RWPE1 (cell line): ENCODE measurements around the gene LRTM2.

Source experiments
- CTCF ChIA-PET: fragments of 350-600 bp; sonication (Branson Sonifier 250); formaldehyde crosslinking; extraction: SDS; loops from one replicate; lab custom pipeline; 2021; lab: Yijun Ruan, JAX
- POLR2A ChIA-PET: fragments of 400-600 bp; formaldehyde crosslinking; extraction: SDS; loops from one replicate; lab custom pipeline; 2020; ENCODE audit warnings: antibody characterized with exemption; ENCODE audit not compliant: low non-redundant PET; lab: Yijun Ruan, JAX
- DNase-seq: peaks from one replicate; pipeline ENCODE4 v3.0.0; 2012; ENCODE audit warnings: low spot score
- H3K27ac ChIP-seq: fragments of 450-650 bp; 2 replicates; pipeline ENCODE4 v1.5.1; 2017
- TF ChIP-seq, protein P1 (sequence below): fragments of 450-650 bp; conservative IDR thresholded peaks from 2 replicates; pipeline ENCODE4 v1.5.1; 2017; ENCODE audit warnings: low read depth, mild to moderate bottlenecking

The LRTM2 gene

DNA sequence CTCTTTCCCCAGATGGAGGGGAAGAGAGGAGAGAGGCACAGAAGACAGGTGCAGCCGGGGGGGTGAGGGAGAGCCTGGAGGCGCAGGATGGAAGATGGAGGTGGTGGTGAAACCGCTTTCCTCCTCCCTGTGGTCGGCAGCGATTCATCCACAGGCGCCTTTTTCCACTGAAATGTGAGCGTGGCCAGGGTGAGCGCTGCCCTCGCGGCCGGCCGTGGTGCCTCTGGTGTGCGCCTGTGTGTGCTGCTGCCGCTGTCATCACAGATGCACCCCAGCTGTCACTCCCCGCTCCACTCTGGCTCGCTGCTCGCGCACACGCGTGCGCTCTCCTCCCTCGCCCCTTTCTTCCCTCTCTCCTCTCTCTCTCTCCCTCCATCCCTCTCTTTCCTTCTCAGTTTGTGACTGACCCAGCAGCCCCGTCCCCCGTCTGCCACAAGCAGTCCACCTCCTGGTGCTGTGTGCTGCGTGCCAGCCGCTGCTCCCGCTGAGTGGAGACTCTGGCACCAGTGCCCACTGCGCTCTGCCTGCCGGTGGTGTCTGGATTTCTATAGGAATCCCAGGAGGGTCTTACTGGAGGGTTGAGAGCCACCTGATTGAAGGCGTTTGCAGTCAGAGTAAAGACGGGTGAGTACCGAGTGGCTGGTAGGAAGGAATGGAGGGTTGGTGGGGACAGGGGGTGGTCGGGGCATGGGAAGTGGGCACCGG is at the start of gene LRTM2:
TSS of gene LRTM2 (plus strand) at position 375 of the 705 bp plus-strand sequence. CDS start 7,584 bp downstream, outside the sequence.
- no peak for DNase-seq
- ChIA-PET CTCF (interaction anchor here (0.7 kb wide), 1 partner anchor 305 kb away, joined by 3 read pairs; no protein-coding TSS in a partner anchor), POLR2A (no interaction called here)
- TF ChIP-seq, protein P1, sequence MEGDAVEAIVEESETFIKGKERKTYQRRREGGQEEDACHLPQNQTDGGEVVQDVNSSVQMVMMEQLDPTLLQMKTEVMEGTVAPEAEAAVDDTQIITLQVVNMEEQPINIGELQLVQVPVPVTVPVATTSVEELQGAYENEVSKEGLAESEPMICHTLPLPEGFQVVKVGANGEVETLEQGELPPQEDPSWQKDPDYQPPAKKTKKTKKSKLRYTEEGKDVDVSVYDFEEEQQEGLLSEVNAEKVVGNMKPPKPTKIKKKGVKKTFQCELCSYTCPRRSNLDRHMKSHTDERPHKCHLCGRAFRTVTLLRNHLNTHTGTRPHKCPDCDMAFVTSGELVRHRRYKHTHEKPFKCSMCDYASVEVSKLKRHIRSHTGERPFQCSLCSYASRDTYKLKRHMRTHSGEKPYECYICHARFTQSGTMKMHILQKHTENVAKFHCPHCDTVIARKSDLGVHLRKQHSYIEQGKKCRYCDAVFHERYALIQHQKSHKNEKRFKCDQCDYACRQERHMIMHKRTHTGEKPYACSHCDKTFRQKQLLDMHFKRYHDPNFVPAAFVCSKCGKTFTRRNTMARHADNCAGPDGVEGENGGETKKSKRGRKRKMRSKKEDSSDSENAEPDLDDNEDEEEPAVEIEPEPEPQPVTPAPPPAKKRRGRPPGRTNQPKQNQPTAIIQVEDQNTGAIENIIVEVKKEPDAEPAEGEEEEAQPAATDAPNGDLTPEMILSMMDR = no peak
- no peak within 1 kb of the TSS for H3K27ac ChIP-seq

DNA sequence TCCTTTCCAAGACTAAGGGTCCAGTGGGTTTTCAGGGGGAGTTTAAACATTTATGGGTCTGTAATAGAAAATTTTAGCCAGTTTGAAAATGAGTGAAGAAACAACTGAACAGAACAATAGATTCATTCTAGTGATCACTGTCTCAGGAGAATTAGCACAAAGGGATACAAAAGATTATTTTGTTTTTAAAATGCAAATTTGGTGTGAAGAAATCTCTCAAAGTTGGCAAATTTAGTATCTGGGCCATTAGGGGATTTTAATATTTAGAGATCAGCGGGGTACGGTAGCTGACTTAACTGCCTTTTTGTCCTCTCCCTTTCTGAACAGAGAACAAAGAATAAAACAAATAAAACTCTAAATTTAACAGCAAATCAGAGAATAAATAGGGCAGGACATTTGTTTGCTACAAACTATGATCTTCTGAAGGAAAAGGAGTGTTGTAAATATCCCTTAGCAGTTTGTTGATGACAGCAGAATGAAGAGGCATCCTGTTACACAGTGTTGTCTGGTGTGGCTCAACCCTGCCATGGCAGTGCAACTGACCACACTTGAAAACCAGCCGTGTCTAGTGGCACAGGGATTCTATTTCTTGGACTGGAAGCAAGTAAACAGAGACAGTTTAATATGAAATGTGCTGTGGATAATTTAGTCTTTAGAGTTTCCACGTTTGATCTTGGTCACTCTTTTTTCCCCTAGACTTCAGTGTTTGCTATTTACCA is 46.3 kb upstream of the LRTM2 start:
- ChIA-PET CTCF (interaction anchor here (0.6 kb wide), 2 partner anchors 121 to 1953 kb away, joined by 4 read pairs; no protein-coding TSS in a partner anchor), POLR2A (no interaction called here)
- TF ChIP-seq, protein P1 = no peak
- H3K27ac ChIP-seq = no peak overlapping the region
- no peak for DNase-seq

DNA sequence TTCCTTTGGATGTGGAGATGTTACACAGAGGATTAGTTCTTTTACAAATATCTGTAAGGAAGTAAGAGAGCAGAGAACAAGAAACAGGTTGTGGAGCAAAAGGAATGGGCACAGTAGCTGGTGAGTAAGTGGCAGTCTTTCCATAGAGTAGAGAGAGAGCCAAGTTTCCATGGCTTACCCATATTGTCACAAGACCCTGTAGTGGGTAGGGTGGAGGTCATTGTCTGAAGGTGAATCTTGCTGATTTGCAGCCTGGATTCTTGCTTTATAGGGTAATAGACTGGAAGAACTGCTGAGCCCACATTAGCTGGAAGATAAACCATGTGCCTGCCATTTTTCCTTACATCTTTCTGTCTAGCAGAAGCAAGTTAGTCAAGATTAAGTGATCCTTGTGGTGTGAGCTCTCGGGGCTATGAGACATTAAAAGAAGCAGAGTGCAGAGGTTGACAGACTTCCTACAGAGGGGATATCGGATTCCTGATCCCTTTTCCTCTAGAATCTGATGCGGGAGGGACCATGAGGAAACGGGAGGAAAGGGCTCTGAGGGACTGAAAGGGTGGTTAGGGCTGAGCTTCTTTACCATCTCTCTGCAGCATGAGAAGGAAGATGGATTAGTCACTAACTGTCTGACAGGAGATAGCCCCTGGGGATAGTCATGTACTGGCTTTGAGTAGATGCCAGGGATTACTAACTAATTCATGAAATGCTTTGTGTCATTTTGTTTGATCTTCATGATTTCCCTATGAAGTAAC is 44.0 kb upstream of the LRTM2 start:
- TF ChIP-seq, protein P1 = no peak
- POLR2A ChIA-PET = no interaction called here
- peak; percentile 88 for DNase-seq
- H3K27ac ChIP-seq = no peak overlapping the region
- CTCF ChIA-PET = interaction anchor here (0.6 to 1.2 kb wide), 3 partner anchors 8 to 69 kb away, joined by 3 to 5 read pairs (median 3); no protein-coding TSS in a partner anchor

DNA sequence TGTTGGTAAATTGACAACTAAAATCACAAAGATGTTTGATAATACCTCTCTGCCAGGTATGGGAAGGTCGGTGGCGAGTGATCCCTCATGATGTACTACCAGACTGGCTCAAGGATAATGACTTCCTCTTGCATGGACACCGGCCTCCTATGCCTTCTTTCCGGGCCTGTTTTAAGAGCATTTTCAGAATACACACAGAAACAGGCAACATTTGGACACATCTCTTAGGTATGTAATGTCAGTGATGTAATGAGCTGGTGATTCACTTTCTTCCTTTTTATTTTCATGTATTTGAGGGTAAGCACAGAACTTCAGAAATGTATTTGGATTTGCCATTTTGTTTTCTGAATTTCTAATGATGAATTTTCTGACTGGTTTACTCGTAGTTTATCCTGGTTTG is 42.6 kb upstream of the LRTM2 start:
- DNase-seq = peak; percentile 55
- no peak overlapping the region for H3K27ac ChIP-seq
- POLR2A ChIA-PET = no interaction called here
- TF ChIP-seq, protein P1 = no peak
- CTCF ChIA-PET = interaction anchor here (0.7 to 0.8 kb wide), 3 partner anchors 10 to 972 kb away, joined by 3 to 4 read pairs (median 3); no protein-coding TSS in a partner anchor

DNA sequence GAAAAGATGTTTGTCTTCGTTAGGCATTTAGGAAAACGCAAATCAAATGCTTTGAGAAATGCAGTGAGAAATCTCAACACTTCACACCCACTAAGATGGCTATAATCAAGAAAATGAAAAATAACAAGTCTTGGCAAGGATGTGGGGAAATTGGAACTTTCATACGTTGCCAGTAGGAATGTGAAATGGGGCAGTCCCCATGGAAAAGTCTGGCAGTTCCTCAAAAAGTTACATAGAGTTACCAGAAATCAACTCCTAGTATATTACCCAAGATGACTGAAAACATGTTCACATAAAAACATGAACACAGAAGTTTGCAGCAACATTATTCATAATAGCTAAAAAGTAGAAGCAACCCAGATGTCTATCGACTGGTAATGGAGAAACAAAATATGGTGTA is 41.5 kb upstream of the LRTM2 start:
- H3K27ac ChIP-seq = no peak overlapping the region
- ChIA-PET POLR2A (no interaction called here), CTCF (interaction anchor here (0.6 to 0.8 kb wide), 2 partner anchors 12 to 17 kb away, joined by 3 read pairs; no protein-coding TSS in a partner anchor)
- TF ChIP-seq, protein P1 = no peak
- no peak for DNase-seq

DNA sequence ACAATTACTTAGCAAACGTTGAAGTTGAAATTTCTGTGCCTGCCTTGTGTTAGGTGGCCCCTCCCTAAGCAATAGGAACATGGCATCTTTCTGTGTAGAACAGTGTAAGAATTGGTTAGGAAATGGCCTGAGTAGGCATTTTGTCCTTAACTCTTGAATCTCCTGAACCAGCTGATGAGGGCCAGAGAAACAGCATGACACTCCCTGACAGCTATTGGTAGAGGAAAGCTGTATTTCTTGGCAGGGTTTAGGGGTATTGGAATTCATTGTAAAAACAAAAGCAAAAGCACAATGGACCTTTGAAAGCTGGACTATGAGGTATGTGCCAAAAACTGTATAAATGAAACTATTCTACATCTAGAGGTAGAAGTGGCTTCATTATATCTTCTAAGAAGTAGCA is 40.6 kb upstream of the LRTM2 start:
- H3K27ac ChIP-seq = no peak overlapping the region
- POLR2A ChIA-PET = no interaction called here
- CTCF ChIA-PET = interaction anchor here (0.8 kb wide), 1 partner anchor 127 kb away, joined by 7 read pairs; no protein-coding TSS in a partner anchor
- TF ChIP-seq, protein P1 = no peak
- DNase-seq = no peak
